Activated CD4-positive, alpha-beta T cell treated with anti-CD3 and anti-CD28 coated beads, Interleukin-2, amount 50 U/mL, for 1 hour (primary cell): ENCODE data around the gene TOB1.

Source experiments
- DNase-seq: peaks from one replicate; pipeline ENCODE4 v3.0.0-alpha.2; 2020

Gene TOB1

GRCh38 chr17:50844117-50844700 is 21.9 kb downstream of the TOB1 start:
- no peak for DNase-seq

GRCh38 chr17:50843150-50843905 is 22.8 kb downstream of the TOB1 start:
- no peak for DNase-seq

GRCh38 chr17:50842506-50843149 is 23.5 kb downstream of the TOB1 start:
- DNase-seq, result no peak

GRCh38 chr17:50841949-50842354 is 24.2 kb downstream of the TOB1 start:
- DNase-seq, result peak; percentile 52

GRCh38 chr17:50841277-50841948 is 24.7 kb downstream of the TOB1 start:
- no peak for DNase-seq

- DNase-seq, result no peak
Measured at GRCh38 chr17:50840311-50840851, 25.8 kb downstream of the TOB1 start.

GRCh38 chr17:50839591-50840310 is 26.4 kb downstream of the TOB1 start:
- no peak for DNase-seq

- DNase-seq, result no peak
Measured at GRCh38 chr17:50837980-50838954, 27.9 kb downstream of the TOB1 start.

GRCh38 chr17:50837286-50837979 is 28.7 kb downstream of the TOB1 start:
- DNase-seq, result no peak

GRCh38 chr17:50836826-50837225 is 29.3 kb downstream of the TOB1 start:
- no peak for DNase-seq

- DNase-seq, result no peak
Measured at GRCh38 chr17:50835301-50836234, 30.6 kb downstream of the TOB1 start, which contains the start of gene WFIKKN2. TSS of gene WFIKKN2 (plus strand) at chr17:50835586. CDS start at chr17:50835938, 352 bp downstream.

GRCh38 chr17:50834429-50835300 is 31.5 kb downstream of the TOB1 start:
- no peak for DNase-seq

- no peak for DNase-seq
Measured at GRCh38 chr17:50833510-50834428, 32.4 kb downstream of the TOB1 start.

GRCh38 chr17:50832864-50833381 is 33.2 kb downstream of the TOB1 start:
- no peak for DNase-seq

GRCh38 chr17:50832267-50832863 is 33.8 kb downstream of the TOB1 start:
- DNase-seq, result no peak

- DNase-seq, result no peak
Measured at GRCh38 chr17:50831471-50831928, 34.7 kb downstream of the TOB1 start.
